DOHH2 (cell line): Measurements from ENCODE around the gene ZNF85.

ENCODE experiments used
- EZH2phosphoT487 ChIP-seq: fragments of 200-600 bp; sonication (generic); IDR thresholded peaks from 2 replicates; pipeline ENCODE4 v1.6.1; 2017; ENCODE audit warnings: borderline replicate concordance, mild to moderate bottlenecking, antibody characterized with exemption, low read length, moderate library complexity, mixed read lengths
- TF ChIP-seq, protein P1 (sequence below): fragments of 200-600 bp; sonication (generic); IDR thresholded peaks from one replicate; pipeline ENCODE4 v1.5.1; 2014; ENCODE audit warnings: antibody characterized with exemption, mild to moderate bottlenecking, low read depth, low read length; ENCODE audit not compliant: poor library complexity, severe bottlenecking

DNA sequence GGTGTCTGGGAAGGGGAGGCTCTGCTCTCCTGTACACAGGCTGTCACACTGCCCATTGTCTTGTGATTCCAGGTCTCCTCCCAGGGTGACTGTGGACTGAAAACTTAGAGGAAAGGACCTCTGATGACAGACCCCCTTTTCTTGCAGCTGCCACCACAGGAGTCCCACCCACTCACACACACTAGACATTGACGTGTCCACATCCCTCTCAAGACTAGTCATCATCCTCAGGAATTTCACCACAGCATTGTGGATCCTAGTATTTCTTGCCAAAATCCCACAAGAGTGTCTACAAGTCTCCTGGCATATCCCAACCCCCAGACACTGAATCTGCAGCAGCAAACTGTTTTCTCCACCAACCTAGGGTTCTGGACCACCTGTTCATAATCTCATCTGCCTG, 5.3 kb downstream of the ZNF85 start:
- TF ChIP-seq, protein P1, sequence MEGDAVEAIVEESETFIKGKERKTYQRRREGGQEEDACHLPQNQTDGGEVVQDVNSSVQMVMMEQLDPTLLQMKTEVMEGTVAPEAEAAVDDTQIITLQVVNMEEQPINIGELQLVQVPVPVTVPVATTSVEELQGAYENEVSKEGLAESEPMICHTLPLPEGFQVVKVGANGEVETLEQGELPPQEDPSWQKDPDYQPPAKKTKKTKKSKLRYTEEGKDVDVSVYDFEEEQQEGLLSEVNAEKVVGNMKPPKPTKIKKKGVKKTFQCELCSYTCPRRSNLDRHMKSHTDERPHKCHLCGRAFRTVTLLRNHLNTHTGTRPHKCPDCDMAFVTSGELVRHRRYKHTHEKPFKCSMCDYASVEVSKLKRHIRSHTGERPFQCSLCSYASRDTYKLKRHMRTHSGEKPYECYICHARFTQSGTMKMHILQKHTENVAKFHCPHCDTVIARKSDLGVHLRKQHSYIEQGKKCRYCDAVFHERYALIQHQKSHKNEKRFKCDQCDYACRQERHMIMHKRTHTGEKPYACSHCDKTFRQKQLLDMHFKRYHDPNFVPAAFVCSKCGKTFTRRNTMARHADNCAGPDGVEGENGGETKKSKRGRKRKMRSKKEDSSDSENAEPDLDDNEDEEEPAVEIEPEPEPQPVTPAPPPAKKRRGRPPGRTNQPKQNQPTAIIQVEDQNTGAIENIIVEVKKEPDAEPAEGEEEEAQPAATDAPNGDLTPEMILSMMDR, result no peak
- TF ChIP-seq EZH2phosphoT487, result no peak
